ENCODE data around the gene TNFRSF25. TPM values are rescaled to one million over a fixed set of nuclear protein-coding genes. Genes with fewer than 3 reads are reported as not detected.

TNFRSF25 gene
- total and polyA plus RNA-seq, 2 of the 8 experiments (the other 6 are each of a cell fraction or from before 2014, with no cell fraction given), result 10.7 to 19.5 TPM

- TF ChIP-seq SP2 (IDR thresholded peaks at IDR 0.05; ENCODE audit: low read length) (no peak), CEBPB (IDR thresholded peaks at IDR 0.05; ENCODE audit: low read depth, low read length) (no peak), SRF (IDR thresholded peaks at IDR 0.05; ENCODE audit: low read depth, low read length) (no peak), POU5F1 (IDR thresholded peaks at IDR 0.05; ENCODE audit: low read depth, low read length) (no peak), SUZ12 (IDR thresholded peaks at IDR 0.05; ENCODE audit: low read length) (no peak), SIN3A (conservative IDR thresholded peaks at IDR 0.05 in 1 of 2, IDR thresholded peaks at IDR 0.05 in 1 of 2; ENCODE audit: low read depth in 1 of 2, low read length in 2 of 2) (no peak)
- TF ChIP-seq, protein P1, sequence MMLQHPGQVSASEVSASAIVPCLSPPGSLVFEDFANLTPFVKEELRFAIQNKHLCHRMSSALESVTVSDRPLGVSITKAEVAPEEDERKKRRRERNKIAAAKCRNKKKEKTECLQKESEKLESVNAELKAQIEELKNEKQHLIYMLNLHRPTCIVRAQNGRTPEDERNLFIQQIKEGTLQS (IDR thresholded peaks at IDR 0.05; ENCODE audit: insufficient read depth, low read depth, low read length), result no peak
Measured at GRCh38 chr1:6483761-6484117, 17.8 kb upstream of the TNFRSF25 start (continued).

Data from H1 (cell line).